Activated CD8-positive, alpha-beta memory T cell treated with anti-CD3 and anti-CD28 coated beads for 24 hours (primary cell): ENCODE measurements around the gene PCDHA10.
"Not testable (repeated sequence)": the region's sequence is repeated elsewhere in the genome, so short reads cannot be mapped to it uniquely, and the experiment has no call there.

Experiments
- DNase-seq: peaks from one replicate; pipeline ENCODE4 v3.0.0-alpha.2; 2020

PCDHA10 gene

GRCh38 chr5:140855772-140856674 is at the start of gene PCDHA10:
Gene PCDHA10, plus strand, starts transcription at chr5:140855897. Its CDS starts 152 bp downstream, at chr5:140856049.
- no peak for DNase-seq

- DNase-seq, result no peak
These were observed 48.6 kb upstream of the PCDHA10 start, which contains the start of gene PCDHA4 for GRCh38 chr5:140806834-140807775. Gene PCDHA4, plus strand, starts transcription at chr5:140807068.

GRCh38 chr5:140808241-140808888 is 47.3 kb upstream of the PCDHA10 start:
- DNase-seq, result not testable (repeated sequence)

GRCh38 chr5:140808889-140809291 is 46.8 kb upstream of the PCDHA10 start:
- no peak for DNase-seq

- no peak for DNase-seq
These were observed 34.1 kb upstream of the PCDHA10 start, which contains the start of gene PCDHA5 for GRCh38 chr5:140821375-140822280. Gene PCDHA5, plus strand, starts transcription at chr5:140821613.

- DNase-seq, result no peak
These were observed 33.4 kb upstream of the PCDHA10 start for GRCh38 chr5:140822281-140822629.

GRCh38 chr5:140822969-140823368 is 32.7 kb upstream of the PCDHA10 start:
- not testable (repeated sequence) for DNase-seq

- DNase-seq, result no peak
These were observed 32.2 kb upstream of the PCDHA10 start for GRCh38 chr5:140823475-140823874.

GRCh38 chr5:140827704-140828361 is 27.9 kb upstream of the PCDHA10 start, which contains the start of gene PCDHA6:
Gene PCDHA6, plus strand, starts transcription at chr5:140827960. Its CDS starts 132 bp downstream, at chr5:140828092.
- no peak for DNase-seq

GRCh38 chr5:140828362-140828737 is 27.3 kb upstream of the PCDHA10 start:
- DNase-seq, result no peak

- not testable (repeated sequence) for DNase-seq
These were observed 25.9 kb upstream of the PCDHA10 start for GRCh38 chr5:140829511-140830501.

- DNase-seq, result no peak
These were observed 21.7 kb upstream of the PCDHA10 start, which contains the start of gene PCDHA7 for GRCh38 chr5:140833993-140834392. Gene PCDHA7, plus strand, starts transcription at chr5:140834269. Its CDS starts 115 bp downstream, at chr5:140834384.

- not testable (repeated sequence) for DNase-seq
These were observed 21.2 kb upstream of the PCDHA10 start for GRCh38 chr5:140834439-140835008.

GRCh38 chr5:140835622-140836510 is 19.8 kb upstream of the PCDHA10 start:
- DNase-seq, result no peak

GRCh38 chr5:140840978-140841962 is 14.4 kb upstream of the PCDHA10 start, which contains the start of gene PCDHA8:
Gene PCDHA8, plus strand, starts transcription at chr5:140841187. Its CDS starts 135 bp downstream, at chr5:140841322.
- DNase-seq, result no peak
